ENCODE measurements around the gene ARRDC2. TPM values are rescaled to one million over a fixed set of nuclear protein-coding genes. Genes with fewer than 3 reads are reported as not detected.
"Not testable (repeated sequence)": the region's sequence is repeated elsewhere in the genome, so short reads cannot be mapped to it uniquely, and the experiment has no call there.

Gene ARRDC2
- total RNA-seq, 1 donor from 2014 or later: 82.7 TPM

DNA sequence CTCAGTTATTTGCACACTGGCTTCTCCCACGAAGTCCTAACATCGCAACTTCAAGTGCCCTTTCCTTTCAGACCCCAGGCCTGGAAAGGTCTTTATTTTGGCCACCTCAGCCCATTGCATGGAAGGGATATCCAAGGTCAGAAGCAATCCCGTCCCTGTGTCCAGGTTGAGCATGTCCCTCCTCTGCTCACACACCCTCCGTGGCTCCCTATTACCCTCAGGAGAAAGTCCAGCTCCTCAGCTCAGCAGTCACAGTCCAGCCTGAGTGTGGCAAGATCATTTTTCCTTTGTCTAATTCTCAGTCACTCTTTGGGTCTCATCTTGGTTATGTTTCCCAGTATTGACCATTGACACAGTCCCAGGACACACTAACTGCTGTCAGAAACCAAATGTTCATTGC, 19.2 kb downstream of the ARRDC2 start:
- no peak for ATAC-seq
- no peaks in the 10 kb centered on the region for H3K9me3 ChIP-seq
- DNase-seq: no peak
- peaks cover 32% of the 10 kb centered on the region for H3K4me1 ChIP-seq
- no peak for TF ChIP-seq CTCF (IDR thresholded peaks at IDR 0.05)
- H3K4me3 ChIP-seq: no peak overlapping the region
- H3K27ac ChIP-seq: no peak overlapping the region
- H3K27me3 ChIP-seq: no peaks in the 10 kb centered on the region
- no peaks in the 10 kb centered on the region for H3K36me3 ChIP-seq
- intact Hi-C loops (cut with DNase I): no loop called here

- intact Hi-C loops (cut with DNase I): no loop called here
- Histone ChIP-seq H3K9me3 (no peaks in the 10 kb centered on the region), H3K27me3 (no peaks in the 10 kb centered on the region), H3K36me3 (no peaks in the 10 kb centered on the region), H3K4me3 (no peak overlapping the region), H3K27ac (peak overlapping the region; percentile 26), H3K4me1 (peaks cover 11% of the 10 kb centered on the region)
- TF ChIP-seq CTCF (IDR thresholded peaks at IDR 0.05): no peak
- ATAC-seq: peak; percentile 51
- DNase-seq: no peak
Measured at GRCh38 chr19:18029617-18030338, 21.8 kb downstream of the ARRDC2 start.

DNA sequence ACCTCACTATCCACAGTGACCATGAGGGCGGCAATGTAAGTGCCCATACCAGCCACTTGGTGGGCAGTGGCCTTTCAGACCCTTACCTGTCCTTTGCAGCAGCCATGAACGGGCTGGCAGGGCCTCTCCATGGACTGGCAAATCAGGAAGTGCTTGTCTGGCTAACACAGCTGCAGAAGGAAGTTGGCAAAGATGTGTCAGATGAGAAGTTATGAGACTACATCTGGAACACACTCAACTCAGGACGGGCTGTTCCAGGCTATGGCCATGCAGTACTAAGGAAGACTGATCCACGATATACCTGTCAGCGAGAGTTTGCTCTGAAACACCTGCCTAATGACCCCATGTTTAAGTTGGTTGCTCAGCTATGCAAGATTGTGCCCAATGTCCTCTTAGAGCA, 23.4 kb downstream of the ARRDC2 start:
- H3K27me3 ChIP-seq; H3K27ac ChIP-seq; intact Hi-C loops (cut with DNase I); H3K9me3 ChIP-seq; H3K4me3 ChIP-seq; H3K36me3 ChIP-seq; DNase-seq: not testable (repeated sequence)
- peaks cover 11% of the 10 kb centered on the region for H3K4me1 ChIP-seq
- ATAC-seq: peak; percentile 81

GRCh38 chr19:18032102-18032501, 24.1 kb downstream of the ARRDC2 start:
- DNase-seq; H3K9me3 ChIP-seq; H3K27ac ChIP-seq; H3K4me3 ChIP-seq; ATAC-seq; H3K36me3 ChIP-seq; intact Hi-C loops (cut with DNase I); H3K27me3 ChIP-seq: not testable (repeated sequence)
- peaks cover 11% of the 10 kb centered on the region for H3K4me1 ChIP-seq

DNA sequence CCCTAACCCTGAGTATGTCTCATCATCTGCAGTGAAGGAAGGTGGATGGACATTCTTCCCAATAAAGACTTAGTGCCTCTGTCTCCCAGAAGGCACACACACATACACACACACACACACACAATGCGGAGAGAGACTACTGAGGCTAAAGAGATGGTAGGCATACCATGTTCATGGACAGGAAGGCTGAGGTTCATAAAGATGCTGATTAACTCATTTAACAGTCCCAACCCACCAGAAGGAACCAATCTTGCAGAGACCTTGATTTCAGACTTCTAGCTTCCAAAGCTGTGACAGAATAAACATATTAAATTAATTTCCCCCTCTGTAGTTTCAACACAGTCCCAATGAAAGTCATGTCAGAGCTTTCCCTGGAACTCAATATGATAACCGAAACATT, 33.1 kb downstream of the ARRDC2 start:
- Histone ChIP-seq H3K4me1 (peaks cover 16% of the 10 kb centered on the region), H3K27ac (no peak overlapping the region), H3K27me3 (no peaks in the 10 kb centered on the region), H3K9me3 (no peaks in the 10 kb centered on the region), H3K36me3 (no peaks in the 10 kb centered on the region), H3K4me3 (no peak overlapping the region)
- ATAC-seq: no peak
- intact Hi-C loops (cut with DNase I): no loop called here
- TF ChIP-seq CTCF (IDR thresholded peaks at IDR 0.05): no peak
- DNase-seq: no peak

GRCh38 chr19:18043676-18044075, 35.7 kb downstream of the ARRDC2 start:
- no peaks in the 10 kb centered on the region for H3K36me3 ChIP-seq
- TF ChIP-seq CTCF (IDR thresholded peaks at IDR 0.05): no peak
- no peak overlapping the region for H3K4me3 ChIP-seq
- ATAC-seq: no peak
- intact Hi-C loops (cut with DNase I): no loop called here
- no peak for DNase-seq
- no peak overlapping the region for H3K27ac ChIP-seq
- peaks cover 17% of the 10 kb centered on the region for H3K4me1 ChIP-seq
- H3K9me3 ChIP-seq: no peaks in the 10 kb centered on the region
- no peaks in the 10 kb centered on the region for H3K27me3 ChIP-seq

Measured in upper lobe of right lung (tissue), 1 donor.